ENCODE results near the gene RPH3AL.

Gene RPH3AL

DNA sequence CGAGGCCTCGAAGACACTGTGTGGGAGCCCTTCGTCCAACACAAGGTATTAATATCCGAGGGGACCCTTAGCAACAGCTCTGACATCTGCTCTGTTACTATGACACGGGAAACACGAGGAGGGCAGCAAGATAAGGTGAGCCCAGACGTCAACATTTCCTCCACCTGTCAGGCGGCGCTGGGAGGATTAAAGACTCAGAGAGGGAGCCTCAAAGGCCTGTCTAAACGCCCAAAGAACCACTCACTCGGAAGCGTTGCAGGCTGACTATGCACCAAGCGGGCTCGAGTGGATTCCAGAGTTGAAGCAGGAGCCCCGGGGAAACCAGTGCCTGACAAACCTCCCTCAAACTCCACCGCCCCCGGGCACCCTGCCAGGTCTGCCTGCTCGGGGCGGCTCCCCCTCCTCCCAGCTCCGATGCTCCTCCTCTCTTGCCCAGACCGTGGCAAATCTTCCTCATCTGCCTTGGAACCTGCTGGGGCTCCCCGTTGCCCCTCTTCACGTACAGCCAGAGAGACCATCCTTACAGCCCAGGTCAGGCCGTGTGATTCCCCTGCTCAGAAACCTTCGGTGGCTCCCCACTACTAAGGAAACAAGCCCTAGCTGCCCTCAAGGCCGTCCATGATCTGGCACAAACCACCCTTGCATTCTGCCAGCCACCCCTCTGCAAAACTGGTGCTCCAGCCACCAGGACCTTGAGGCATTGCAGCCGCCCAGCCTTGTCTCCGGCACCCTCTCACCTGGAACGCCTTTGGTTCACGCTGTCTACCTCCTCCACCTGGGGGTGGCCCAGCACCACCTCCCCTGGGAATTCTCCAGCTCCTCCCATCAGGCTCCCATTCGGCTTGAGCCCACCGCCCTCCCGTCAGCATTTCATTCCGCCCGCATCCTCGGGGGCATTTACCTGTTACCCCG lies 16.2 kb downstream of the RPH3AL start:
- no peak for DNase-seq (ENCODE audit: low read depth in 2 of 2)

DNA sequence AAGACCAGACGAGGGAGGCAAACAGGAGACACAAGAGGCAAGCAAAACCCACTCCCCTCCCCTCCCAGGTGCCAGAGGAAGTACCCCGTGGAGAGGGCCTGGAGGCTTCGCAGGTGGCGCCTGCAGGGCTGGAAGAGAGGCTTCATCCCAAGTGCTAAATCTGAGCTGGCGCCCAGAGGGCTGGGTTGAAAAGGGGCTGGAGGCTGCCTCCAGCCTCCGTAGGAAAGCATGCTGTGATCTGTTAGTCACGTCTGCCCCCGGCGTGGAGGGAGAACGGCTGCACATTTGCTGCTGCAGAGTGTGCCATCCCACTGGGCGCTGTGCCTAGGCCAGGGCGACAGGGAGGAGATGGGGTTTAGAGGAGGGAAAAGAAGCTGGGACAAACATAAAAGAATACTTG lies 16.9 kb downstream of the RPH3AL start:
- DNase-seq (ENCODE audit: low read depth in 2 of 2): no peak

DNA sequence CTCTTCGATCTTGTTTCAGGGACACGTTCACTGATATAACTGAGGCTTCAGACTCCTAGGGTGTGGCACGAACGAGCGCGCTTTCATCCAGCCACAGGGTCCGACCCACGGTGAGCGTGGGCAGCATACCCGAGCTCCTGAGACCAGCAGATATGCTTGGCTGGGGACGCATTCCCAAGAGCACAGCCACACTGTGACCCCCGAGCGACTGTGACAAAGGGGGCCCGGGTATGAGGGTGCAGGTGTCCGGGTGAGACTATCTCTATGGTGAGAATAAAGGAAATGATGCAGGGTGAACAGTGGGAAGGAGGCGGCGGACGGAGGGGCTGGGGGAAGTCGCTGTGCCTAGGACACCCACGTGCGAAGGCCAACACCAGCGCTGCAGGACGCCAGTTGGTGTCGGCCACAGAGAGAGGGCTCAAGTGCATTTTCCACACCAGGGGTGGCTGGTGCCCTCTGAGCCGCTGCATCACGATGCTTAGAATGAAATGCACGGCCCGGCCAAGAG lies 17.6 kb downstream of the RPH3AL start:
- DNase-seq (ENCODE audit: low read depth in 2 of 2): no peak

DNA sequence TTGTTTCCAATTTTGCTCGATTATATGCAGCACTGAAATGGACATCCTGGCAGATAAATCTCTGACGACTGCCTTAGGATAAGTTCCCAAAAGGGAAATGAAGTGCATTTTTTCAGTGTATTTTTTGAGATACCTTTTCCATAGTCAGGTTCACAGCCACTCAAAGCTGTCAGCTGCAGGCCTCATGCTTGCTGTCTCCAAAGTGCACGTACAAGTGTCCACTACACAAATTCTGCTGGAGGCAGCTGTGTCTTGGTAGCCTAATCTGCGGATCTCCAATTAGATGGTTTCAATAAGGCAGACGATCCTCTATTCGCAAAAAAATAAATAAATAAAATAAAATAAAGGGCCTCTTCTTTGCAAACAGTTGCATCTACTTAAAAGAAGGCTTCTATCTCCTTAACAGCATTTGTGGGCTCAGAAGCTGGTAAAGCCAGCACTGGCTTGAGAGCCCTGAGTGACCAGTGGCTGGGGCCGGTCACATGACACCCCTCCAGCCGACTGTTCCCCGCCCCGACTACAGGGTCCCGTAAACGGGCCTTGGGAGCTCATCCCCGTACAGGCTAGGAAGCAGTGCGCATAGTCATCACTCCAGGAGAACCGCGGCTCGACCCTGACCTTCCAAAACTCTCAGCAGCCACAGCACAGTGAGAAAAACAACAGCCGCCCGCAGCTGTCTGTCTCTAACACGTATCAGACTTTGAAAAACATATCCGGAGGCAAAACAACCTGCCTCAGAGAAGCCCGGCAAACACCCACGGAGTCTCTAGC lies 18.8 kb downstream of the RPH3AL start:
- no peak for DNase-seq (ENCODE audit: low read depth in 2 of 2)

DNA sequence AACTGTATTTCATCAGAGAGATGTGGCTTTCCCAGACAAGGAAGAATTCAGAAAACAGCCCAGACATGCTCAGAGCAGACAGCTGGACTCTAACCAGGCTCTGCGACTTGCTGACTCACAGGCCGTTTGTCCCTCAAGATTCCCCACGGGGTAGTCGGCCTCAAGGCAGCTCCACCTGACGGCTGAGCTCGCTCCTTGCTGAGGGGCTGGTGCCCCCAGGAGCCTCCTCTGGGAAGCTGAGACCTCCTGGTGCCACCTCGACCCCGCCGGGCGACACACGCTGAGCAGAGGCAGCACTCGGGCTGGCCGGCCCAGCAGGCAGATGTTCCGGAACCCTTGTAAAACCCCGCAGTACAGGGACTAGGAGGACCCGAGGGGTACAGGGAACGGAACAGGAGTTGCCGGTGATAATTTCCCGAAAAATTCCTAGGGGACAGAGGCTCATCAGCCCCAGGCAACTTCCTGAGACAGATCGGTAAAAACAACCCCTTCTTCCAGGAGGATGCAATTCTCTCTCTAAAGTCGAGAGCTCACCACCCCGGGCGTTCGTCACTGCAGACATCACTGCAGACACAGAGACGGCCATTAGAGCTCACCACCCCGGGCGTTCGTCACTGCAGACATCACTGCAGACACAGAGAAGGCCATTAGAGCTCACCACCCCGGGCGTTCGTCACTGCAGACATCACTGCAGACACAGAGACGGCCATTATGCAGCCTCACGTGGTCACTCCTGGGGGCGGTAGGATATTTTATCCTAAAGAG lies 19.9 kb downstream of the RPH3AL start:
- DNase-seq (ENCODE audit: low read depth in 2 of 2): no peak

DNA sequence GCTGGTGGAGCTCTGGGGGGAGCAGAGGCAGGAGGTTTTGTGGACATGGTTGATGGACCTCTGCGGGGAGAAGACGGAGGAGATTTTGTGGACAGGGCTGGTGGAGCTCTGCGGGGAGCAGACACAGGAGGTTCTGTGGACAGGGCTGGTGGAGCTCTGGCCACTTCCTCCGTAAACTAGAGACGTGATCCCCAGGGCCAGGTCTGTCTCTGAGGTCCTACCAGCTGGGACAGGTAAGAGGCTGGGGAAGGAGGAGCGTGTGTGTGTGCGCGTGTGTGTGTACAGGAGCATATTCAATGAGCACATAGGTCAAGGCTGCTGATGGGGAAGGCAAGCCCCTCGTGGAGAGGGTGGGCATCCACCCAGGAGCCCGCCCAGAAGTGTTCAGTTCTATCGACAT lies 20.6 kb downstream of the RPH3AL start:
- no peak for DNase-seq (ENCODE audit: low read depth in 2 of 2)

DNA sequence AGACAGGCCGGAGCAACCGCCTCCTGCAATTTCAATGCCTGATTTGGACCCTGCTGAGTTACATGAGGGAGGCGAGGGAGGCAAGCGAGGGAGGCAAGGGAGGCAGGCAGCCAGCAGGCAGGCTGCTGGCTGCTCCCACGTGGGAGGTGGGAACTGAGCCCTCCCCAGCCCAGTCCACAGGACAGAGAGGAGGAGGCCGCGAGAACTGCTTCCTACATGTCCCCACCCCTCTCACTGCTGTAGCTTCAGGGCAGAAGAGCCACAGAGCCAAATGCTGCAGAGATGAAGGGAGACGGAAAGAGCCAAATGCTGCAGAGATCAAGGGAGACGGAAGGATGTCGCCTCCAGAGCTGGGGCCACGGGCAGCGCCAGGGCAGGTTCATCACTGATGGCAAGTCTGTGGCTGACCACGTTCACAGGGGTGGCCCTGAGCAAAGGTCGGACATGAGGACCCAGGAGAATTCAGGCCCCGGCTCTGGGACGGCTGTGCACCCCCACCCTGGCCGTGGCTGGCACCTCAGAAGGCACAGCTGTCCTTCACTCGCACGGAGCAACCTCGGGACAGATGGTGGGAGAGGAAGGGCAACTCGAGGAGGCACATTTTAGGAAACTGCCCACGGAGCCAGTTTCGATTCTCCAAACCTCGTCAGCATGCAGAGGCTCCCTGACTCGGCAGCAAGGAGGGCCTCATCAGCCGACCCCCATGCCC lies 21.5 kb downstream of the RPH3AL start:
- no peak for DNase-seq (ENCODE audit: low read depth in 2 of 2)

DNA sequence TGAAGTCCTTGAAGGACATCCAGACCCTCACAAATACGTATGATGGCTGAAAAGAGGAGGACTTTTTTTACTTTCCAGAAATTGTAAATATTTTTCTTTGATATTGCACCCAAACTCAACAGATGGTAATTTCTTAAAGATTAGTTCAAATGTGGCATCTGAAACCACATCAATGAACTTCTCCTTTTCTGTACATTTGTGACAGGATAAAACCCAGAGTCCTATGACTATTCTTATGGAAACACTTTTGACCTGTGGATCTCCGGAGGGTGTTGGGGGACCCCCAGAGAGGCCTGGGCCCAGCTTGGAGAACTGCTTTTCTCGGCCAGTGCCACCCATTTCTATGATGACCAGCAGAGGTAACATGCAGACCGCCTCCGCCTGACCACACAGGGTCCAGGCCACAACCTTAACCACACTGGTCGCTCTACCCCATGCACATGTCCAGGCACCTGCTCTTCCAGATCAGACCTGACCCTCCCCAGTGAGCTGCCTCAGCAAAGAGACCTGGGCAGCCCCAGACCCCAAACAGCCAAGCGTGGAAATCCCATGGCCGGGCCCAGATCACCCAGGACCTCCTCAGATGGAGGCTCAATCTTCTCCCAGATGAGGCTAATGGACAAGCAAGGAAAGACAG lies 22.7 kb downstream of the RPH3AL start:
- no peak for DNase-seq (ENCODE audit: low read depth in 2 of 2)

DNA sequence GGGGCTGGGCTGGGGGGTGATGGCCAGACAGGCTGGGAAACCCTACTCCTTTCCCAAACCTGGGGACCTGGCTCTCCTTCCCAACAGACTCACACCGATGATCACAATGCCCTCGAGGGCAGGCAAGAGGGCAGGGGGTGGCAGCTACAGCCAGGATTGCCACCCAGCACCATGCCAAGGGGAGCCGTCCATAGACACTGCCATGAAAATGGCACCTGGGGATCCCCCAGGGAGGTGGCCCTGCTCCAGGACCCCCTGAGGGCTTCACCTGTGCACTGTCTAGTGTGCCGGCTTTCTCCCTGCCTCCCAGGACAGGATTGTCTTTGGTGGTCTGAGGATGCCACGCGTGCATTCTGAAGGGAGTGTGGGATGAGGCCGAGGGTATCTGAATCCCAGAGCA lies 24.6 kb downstream of the RPH3AL start:
- no peak for DNase-seq (ENCODE audit: low read depth in 2 of 2)

DNA sequence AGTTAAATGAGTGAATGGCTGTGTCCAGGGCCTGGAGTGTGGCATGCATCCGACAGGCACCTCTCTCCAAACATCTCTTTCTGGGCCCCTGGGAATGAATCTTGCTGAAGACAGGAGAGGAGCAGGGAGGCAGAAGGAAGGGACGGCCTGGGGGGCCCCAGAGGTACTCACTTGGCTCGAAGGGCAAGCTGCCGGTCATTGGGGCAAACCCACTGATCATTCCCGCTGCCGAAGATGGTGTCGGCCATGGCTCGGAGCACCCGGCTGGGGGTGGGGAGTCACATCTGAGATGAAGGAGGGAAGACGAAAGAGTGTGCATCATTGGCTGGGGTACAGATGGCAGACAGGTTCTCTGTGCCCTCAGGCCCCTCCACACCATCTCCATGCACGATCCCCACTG lies 25.3 kb downstream of the RPH3AL start:
- no peak for DNase-seq (ENCODE audit: low read depth in 2 of 2)

DNA sequence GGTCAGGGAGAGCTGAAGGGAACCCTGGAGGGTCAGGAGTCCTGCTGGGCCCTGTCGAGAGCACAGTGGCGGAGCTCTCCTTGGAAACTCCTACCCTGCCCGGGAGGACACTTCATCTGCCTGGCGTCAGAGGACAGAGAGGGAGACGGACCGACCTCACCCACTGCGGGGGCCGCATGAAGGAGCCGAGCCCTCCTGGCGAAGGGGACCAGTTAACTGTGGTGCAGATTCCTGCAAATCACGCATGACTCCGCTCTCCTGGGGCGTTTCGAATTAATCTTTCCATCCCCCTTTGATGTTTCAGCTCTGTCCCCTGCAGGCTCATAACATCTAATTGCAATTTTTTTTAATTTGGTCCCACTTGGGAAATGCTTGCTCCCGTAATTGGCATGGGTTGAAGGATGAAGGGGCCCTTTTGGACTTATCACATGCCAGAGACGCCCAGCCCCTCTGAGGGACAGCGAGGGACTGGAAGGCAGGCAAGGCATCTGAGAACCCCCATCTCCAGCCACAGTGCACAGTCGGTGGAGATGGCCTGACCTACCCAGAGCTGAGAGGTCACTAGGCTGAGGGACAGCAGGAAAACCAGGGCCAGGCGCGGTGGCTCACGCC lies 26.5 kb downstream of the RPH3AL start:
- DNase-seq (ENCODE audit: low read depth in 2 of 2): no peak

DNA sequence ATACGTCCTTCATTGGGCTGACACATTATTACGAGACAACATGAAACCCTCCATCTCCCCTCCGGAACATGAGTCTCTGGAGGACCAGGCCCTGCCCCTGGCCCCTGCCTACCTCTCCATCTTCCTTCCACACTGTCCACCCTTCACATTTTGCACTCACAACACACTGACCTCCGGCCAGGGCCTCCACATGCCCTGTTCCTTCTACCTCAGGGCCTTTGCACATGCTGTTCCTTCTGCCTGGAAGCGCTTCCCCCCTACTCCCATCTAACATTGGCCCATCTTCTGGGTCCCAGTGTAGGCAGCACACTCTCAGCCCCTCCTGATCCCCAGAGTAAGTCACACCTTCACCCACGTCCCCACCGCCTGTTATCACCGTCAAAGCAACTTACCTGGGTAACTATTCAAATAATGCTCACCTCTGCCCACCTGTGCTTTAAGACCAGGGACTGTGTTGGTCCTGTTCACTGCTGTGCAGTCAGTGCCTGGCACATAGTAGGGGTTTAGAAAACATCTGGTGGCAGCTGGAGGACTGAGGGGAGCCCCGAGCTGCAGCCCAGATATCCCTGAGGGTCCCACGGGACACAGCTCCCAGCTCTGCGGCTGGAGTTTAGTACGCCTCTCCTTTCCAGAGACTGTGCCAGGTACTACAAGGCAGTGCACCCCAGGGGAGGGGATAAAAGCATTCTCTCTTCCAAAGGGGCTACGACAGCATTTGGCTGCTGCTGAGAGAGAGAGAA lies 27.2 kb downstream of the RPH3AL start:
- DNase-seq (ENCODE audit: low read depth in 2 of 2): no peak

DNA sequence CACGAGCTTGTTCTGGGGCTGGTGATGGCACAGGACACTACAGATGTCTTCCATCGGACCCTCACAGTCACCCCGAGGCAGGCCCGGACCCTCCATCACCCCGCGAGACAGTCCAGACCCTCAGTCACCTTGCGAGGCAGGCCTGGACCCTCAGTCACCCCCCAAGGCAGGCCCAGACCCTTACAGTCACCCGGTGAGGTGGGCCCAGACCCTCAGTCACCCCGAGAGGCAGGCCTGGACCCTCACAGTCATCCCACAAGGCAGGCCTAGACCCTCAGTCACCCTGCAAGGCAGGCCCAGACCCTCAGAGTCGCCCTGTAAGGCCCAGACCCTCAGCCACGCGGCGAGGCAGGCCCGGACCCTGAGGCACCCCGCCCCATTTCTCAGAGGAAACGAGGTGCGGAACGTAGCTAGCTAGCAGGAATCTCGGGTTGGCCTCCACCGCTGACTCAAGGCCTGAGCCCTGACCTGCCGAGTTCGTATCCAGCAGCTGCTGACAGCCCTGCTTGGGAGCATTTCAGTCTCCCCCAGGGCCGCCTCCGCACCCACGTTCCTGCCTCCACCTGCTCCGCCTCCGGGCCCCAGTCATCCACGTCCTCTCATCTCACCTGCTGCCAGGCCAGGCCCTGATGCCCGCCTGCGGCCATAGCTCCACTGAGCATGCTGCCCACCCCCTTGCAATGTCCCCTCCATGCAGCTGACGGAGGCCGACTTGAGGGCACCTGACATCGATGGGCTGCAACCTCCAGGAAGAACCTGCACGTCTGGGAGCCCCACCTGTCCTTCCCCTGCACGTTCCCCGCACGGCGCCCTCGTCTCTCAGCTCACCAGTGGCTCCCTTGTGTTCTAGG lies 28.7 kb downstream of the RPH3AL start:
- DNase-seq (ENCODE audit: low read depth in 2 of 2): no peak

DNA sequence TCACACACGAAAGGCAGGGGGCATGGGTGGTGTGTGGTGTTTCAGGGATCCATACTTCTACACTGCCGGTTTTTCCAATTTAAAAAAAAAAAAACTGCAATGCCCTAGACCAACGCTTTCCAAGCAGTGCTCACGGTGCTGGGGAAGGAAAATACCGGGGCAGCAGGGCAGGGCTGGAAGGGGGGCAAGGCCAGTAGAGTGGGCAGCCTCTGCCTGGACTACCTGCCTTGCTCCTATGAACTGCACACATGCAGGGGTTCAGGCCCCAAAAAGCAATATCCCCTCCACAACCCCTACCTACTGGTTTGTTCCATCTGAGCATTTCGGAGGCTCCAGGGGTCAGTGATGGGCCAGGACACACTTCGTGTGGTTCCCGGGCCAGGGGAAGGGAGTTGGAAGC lies 29.4 kb downstream of the RPH3AL start:
- DNase-seq (ENCODE audit: low read depth in 2 of 2): no peak

DNA sequence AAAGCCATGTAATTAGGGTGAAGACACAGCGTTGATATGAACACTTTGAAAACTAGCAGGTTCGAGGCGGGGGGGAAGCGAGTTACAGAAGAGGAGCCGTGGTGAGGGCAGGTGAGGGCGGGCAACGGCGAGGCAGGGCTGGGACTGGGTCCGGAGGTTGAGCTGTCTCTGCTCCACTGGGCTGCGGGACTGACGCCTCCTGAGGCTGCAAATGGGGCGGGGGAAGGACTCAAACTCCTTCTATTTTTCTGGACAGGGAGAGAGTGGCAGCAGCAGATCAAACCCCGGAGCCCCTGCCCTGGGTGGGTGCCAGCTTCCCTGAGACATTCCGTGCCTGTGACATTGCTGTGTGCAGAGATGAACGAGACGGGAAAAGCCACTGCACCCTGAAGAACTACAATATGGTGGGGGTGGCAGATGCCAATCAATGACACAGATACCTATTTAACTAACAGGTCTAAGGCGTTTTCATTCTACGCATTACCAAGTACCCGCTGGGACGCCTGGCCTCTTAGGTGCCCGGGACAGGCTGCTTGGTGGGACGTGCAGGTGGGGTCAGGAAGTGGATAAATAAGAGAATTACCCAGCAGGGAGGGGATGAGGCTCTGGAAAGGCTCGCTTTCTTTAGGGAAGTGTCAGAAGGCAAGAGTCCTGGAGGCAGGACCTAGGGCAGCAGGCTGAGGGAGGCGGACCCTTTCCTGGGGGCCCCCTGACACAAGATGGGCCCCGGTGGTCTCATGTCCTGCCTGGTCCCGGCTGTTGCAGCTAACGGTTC lies 30.4 kb downstream of the RPH3AL start:
- no peak for DNase-seq (ENCODE audit: low read depth in 2 of 2)

DNA sequence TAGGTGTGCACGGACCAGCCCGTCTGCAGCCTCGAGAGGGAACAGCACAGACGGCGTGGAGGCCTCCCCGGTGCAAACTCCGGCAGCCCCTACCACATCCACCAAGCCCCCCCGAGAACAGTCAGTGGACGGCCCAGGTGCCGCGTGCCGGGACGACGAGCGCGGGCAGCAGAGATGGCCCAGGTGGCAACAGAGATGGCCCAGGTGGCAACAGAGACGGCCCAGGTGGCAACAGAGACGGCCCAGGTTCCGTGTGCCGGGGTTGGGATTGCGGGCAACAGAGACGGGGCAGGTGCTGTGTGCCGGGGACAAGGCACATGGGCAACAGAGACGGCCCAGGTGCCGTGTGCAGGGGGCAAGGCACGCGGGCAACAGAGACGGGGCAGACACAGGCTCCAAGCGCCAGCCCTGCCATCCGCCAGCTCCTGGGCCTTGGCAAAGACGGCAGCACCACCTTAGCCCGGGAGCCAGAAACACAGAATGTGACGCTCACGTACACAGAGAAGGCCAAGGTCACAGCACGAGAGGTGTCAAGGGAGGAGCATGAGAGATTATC lies 31.1 kb downstream of the RPH3AL start:
- DNase-seq (ENCODE audit: low read depth in 2 of 2): no peak

DNA sequence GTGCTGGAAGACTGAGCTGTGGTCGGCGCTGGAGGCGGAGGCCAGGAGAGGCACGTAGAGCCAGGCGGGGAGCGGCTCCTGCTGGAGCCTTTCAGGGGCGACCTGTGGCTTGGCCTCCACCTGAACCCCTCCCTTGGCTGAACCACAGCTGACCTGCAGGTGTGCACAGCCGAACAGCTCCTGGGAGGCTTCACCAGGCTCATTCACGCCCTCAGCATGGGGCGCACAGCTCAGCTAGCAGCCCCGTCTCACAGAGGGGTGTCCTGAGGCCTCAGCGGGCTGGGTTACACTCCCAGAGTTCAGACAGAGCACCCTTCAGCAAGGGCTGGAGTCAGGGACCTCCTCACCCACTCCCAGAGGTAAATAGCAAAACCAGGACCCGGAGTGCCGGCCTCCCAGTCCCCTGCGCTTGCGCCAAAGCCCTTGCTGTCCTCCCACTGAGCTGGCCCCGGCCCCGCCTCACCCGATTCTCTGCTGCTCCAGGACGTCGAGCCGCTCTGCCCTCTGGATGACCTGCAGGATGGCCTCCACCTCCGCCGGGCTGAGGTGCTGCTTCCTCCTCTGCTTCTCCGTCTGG lies 31.7 kb downstream of the RPH3AL start:
- DNase-seq (ENCODE audit: low read depth in 2 of 2): no peak
